Medulla oblongata (tissue), 1 donor: Measurements from ENCODE around the gene CD9.

ENCODE experiments used
- DNase-seq: peaks from one replicate; pipeline ENCODE4 v3.0.0-alpha.2; 2015; ENCODE audit errors: extremely low spot score

Gene CD9

DNA sequence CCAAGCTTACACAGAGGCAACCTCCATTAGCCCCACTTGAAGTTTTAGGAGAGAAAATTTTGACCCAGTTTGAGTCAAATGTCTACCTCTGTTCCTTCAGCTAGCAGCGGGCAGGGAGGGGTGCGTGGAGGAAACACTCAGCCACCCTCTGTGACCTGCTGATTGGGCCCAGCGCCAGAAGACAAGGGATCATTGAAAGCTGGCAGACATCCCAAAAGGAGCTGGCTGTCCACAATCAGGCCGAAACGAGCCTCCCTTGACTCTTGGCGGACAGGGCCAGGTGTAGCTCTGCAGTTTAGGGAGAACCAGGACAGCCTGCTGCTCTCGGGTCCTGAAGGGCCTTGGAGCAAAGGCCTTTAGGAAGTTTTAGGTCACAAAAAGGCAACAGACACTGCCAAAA, 41.3 kb downstream of the CD9 start:
- no peak for DNase-seq

DNA sequence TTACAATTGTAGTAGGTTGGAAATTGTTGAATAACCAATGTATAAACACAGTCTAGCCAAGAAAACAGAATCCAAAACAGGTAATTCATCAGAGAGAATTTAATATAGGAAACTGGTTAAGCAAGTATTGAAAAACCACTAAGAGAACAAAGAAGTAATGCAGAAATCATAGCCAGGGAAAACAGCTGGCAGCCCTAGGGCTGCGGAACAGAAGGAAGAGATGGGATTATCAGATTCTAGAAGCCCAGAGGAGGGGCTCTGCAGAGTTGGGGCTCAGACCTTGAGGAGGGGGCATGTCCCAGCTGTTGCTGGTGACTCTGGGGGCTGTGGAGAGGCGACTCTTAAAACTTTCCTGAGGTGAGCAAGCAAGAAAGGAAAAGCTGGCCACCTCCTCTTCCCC, 49.4 kb downstream of the CD9 start:
- no peak for DNase-seq

- no peak for DNase-seq
Measured at GRCh38 chr12:6250343-6250742, 50.1 kb downstream of the CD9 start.

DNA sequence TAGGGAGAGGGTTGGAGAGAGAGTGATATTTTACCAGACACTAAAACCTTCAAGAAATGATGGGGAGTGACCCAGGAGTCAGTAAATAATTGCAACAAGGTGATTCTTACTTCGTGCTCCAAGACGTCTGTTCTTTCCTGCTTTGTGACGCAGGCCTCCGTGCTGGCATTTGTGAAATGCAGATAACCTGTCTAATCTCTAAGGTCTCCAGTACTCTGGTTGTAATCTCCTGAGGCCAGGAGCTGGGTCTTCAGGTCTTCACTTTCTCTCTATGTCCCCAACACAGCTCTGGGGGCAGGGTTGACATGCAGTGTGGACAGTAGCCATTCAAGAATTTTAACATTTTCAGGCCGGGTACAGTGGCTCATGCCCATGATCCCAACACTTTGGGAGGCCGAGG, 53.1 kb downstream of the CD9 start:
- no peak for DNase-seq

GRCh38 chr12:6254491-6254890, 54.3 kb downstream of the CD9 start:
- no peak for DNase-seq

- no peak for DNase-seq
Measured at GRCh38 chr12:6257007-6257406, 56.8 kb downstream of the CD9 start.

- no peak for DNase-seq
Measured at GRCh38 chr12:6262211-6262610, 62.0 kb downstream of the CD9 start.

DNA sequence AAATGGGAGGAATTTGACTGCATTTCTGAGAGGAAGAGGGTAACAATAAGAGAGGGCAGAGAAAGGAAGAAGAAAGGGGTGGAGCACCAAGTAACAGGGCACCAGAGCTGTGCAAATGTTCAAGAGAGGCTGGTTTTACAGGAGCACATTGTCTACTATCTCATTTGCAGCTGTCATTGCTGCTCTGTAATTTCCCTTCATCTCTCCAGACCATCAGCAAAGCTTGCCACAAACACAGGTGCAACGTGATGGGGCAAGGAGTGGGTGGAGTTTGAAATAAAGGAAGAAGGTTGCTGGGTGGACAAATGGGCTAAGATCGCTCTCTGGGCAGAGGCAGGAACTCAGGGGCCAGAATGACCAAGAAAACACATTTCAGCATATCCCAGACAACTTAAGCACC, 62.4 kb downstream of the CD9 start:
- DNase-seq, result no peak

DNA sequence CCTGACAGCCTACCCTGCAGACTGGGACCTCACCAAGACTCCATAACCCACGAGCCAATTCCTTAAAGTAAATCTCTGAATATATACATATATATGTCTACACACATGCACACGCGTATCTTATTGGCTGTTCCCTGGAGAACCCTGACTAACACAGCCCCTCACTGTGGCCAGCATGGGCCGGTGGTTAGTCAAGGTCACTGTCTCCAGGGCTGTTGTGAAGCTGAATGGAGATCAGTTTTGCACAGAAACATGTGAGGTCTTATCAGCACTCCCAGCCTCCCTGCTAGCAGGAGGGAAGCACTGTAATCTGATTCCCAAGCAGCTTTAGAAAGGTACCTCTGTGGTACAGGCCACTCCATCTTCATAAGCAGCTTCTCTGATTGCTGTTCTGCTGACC, 63.7 kb downstream of the CD9 start:
- no peak for DNase-seq

- no peak for DNase-seq
Measured at GRCh38 chr12:6264402-6265037, 64.3 kb downstream of the CD9 start.

GRCh38 chr12:6265038-6265405, 64.8 kb downstream of the CD9 start:
- DNase-seq, result no peak

- DNase-seq, result no peak
Measured at GRCh38 chr12:6266541-6266966, 66.4 kb downstream of the CD9 start.

GRCh38 chr12:6266971-6267721, 66.9 kb downstream of the CD9 start:
- no peak for DNase-seq

GRCh38 chr12:6268484-6269157, 68.4 kb downstream of the CD9 start:
- DNase-seq, result no peak

DNA sequence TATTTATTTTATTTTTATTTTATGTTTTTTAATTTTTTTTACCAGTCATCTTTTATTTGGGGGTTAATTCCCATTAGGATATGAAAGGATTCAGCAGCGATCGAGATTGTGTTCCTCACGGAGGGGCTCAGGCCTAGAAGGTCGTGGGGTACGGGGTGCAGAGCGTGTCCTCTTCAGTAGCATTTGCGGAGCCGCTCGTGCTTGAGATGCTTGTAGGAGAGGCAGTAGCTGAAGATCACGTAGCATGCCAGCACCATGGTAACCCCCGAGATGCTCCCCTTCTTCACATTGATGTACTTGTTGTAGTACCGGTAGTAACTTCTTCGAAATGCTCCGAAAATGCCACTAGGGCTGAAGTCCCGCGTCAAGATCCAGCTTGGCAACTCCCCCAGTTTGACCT, 69.8 kb downstream of the CD9 start:
- no peak for DNase-seq

- no peak for DNase-seq
Measured at GRCh38 chr12:6271281-6271680, 71.1 kb downstream of the CD9 start.

DNA sequence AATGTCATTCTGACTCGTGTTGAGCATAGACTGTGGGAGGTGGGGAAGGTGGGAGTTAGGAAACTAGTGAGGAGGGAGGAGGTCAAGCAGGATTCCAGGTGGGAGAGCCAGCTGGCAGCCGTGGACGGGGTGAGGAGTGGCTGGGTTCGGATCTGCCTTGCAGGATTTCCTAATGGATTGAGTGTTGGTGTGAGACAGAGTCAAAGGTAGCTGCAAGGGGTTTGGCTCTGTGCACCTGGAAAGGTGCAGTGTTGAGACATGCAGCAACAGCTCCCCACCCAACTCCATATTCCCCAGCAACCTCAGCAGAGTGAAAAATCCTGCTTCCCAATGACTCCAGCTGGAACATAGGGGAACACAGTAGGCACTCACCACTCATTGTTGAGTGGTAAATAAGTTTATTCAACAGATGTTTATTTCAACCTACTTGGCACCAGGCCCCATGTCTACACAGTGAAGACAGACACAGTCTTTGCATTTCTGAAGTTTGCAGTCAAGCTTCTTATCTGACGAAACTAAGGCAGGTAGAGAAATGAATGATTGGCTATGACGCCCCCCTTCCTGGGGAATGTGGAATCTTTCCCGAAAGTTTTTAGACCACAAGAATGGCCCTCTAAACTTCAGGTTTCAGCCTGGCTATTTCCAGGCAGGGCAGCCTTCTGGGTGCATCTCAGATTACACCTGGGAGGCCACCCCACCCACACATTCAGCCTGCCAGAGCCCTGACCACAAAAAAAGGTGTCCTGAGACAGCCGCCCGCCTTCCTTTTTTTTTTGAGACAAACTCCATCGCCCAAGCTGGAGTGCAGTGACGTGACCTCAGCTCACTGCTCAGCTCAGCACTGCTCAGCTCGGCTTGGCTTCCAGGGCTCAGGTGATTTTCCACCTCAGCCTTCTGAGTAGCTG, 72.4 kb downstream of the CD9 start:
- no peak for DNase-seq

DNA sequence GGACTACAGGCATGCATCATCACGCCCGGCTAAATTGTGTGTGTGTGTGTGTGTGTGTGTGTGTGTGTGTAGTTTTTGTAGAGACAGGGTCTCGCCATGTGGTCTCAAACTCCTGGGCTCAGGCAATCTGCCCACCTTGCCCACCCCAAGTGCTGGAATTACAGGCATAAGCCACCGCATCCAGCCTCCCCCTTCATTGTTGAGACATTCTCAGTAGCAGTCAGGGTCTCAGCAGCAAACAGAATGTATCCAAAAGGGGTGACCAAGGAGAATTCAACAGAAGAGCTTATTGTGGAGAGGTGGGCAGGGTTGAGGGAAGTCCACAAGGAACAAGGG, 73.0 kb downstream of the CD9 start:
- no peak for DNase-seq

GRCh38 chr12:6273541-6274230, 73.5 kb downstream of the CD9 start:
- DNase-seq, result no peak

- no peak for DNase-seq
Measured at GRCh38 chr12:6274231-6275221, 74.3 kb downstream of the CD9 start.
